IMR-90 (cell line): ENCODE data around the gene MZF1. TPM values are rescaled to one million over a fixed set of nuclear protein-coding genes. Genes with fewer than 3 reads are reported as not detected.

Experiments
- ATAC-seq: fragments of 200-7000 bp; cut with Tn5 transposase; 2 replicates; pipeline ENCODE4 v1.9.1; 2020; ENCODE audit warnings: low read depth, mild to moderate bottlenecking, moderate library complexity
- BruUV-seq: library from RNA; stranded (reverse); fragments of 400-500 nt; replicated peaks from 2 replicates; lab custom pipeline; 2021; lab: Mats Ljungman, UMichigan
- CTCF ChIA-PET: fragments of 300-600 bp; formaldehyde crosslinking; extraction: SDS; loops from one replicate; lab custom pipeline; 2021; ENCODE audit warnings: antibody characterized with exemption; lab: Yijun Ruan, JAX
- POLR2A ChIA-PET: fragments of 300-600 bp; sonication (Branson Sonifier 250); formaldehyde crosslinking; loops from one replicate; lab custom pipeline; 2022; ENCODE audit warnings: antibody characterized with exemption; ENCODE audit not compliant: unreplicated experiment; lab: Charles Lee
- DNase-seq: peaks from one replicate; pipeline ENCODE4 v3.0.0; 2013
- H2AFZ ChIP-seq: replicated peaks from 2 replicates; pipeline ENCODE3; 2013; ENCODE audit warnings: low read length, mild to moderate bottlenecking; ENCODE audit not compliant: poor library complexity
- H2AK5ac ChIP-seq: 2 replicates; pipeline ENCODE4 v1.6.1; 2013; ENCODE audit warnings: low read depth, low read length, inconsistent platforms
- H2AK9ac ChIP-seq: replicated peaks from 2 replicates; pipeline ENCODE3; 2013; ENCODE audit warnings: mild to moderate bottlenecking, low read depth, low read length, moderate library complexity; ENCODE audit not compliant: poor library complexity
- H2BK120ac ChIP-seq: 2 replicates; pipeline ENCODE4 v1.6.1; 2013; ENCODE audit warnings: low read depth, low read length, inconsistent platforms
- H2BK15ac ChIP-seq: 3 replicates; pipeline ENCODE4 v1.6.1; 2013; ENCODE audit warnings: low read depth, low read length, inconsistent platforms
- H2BK20ac ChIP-seq: 2 replicates; pipeline ENCODE4 v1.6.1; 2013; ENCODE audit warnings: low read depth, mild to moderate bottlenecking, inconsistent platforms, low read length, moderate library complexity
- H2BK5ac ChIP-seq: 2 replicates; pipeline ENCODE4 v1.6.1; 2013; ENCODE audit warnings: mild to moderate bottlenecking, low read depth, low read length, inconsistent platforms; ENCODE audit not compliant: poor library complexity, severe bottlenecking
- H3K14ac ChIP-seq: replicated peaks from 2 replicates; pipeline ENCODE4 v1.6.1; 2013; ENCODE audit warnings: low read depth, low read length, inconsistent platforms
- H3K18ac ChIP-seq: 2 replicates; pipeline ENCODE4 v1.6.1; 2013; ENCODE audit warnings: low read depth, low read length, control low read depth
- H3K23ac ChIP-seq: 2 replicates; pipeline ENCODE4 v1.6.1; 2013; ENCODE audit warnings: low read depth, low read length, inconsistent platforms
- H3K27ac ChIP-seq: 2 replicates; pipeline ENCODE4 v1.5.1; 2013; ENCODE audit warnings: mild to moderate bottlenecking, control low read depth, low read length; ENCODE audit not compliant: insufficient read depth
- H3K27me3 ChIP-seq: 2 replicates; pipeline ENCODE4 v1.6.1; 2013; ENCODE audit warnings: low read length; ENCODE audit not compliant: control insufficient read depth, insufficient read depth
- H3K36me3 ChIP-seq: 2 replicates; pipeline ENCODE4 v1.6.1; 2013; ENCODE audit warnings: low read length, mixed read lengths; ENCODE audit not compliant: control insufficient read depth, insufficient read depth
- H3K4ac ChIP-seq: 2 replicates; pipeline ENCODE4 v1.6.1; 2013; ENCODE audit warnings: low read depth, low read length, inconsistent platforms
- H3K4me1 ChIP-seq: 2 replicates; pipeline ENCODE4 v1.6.1; 2013; ENCODE audit warnings: low read length, mixed read lengths; ENCODE audit not compliant: control insufficient read depth, insufficient read depth
- H3K4me2 ChIP-seq: 2 replicates; pipeline ENCODE4 v1.6.1; 2013; ENCODE audit warnings: low read depth, mild to moderate bottlenecking, control low read depth, low read length, moderate library complexity
- H3K4me3 ChIP-seq: 2 replicates; pipeline ENCODE4 v1.5.1; 2013; ENCODE audit warnings: low read depth, mild to moderate bottlenecking, control low read depth, low read length, moderate library complexity; ENCODE audit not compliant: insufficient read depth
- H3K56ac ChIP-seq: 2 replicates; pipeline ENCODE4 v1.6.1; 2013; ENCODE audit warnings: low read length, inconsistent platforms; ENCODE audit not compliant: insufficient read depth; ENCODE audit errors: extremely low read depth
- H3K79me1 ChIP-seq, 2 experiments: 2 replicates each; pipeline ENCODE4 v1.6.1; 2013; ENCODE audit warnings: low read length in 2 of 2, inconsistent platforms in 1 of 2, low read depth in 1 of 2
- H3K9ac ChIP-seq: 2 replicates; pipeline ENCODE4 v1.6.1; 2013; ENCODE audit warnings: low read depth, low read length, control low read depth
- H3K9me1 ChIP-seq: 2 replicates; pipeline ENCODE4 v1.6.1; 2013; ENCODE audit warnings: low read length, inconsistent platforms; ENCODE audit not compliant: insufficient read depth
- H3K9me3 ChIP-seq: 2 replicates; pipeline ENCODE4 v1.6.1; 2013; ENCODE audit warnings: low read length; ENCODE audit not compliant: control insufficient read depth, insufficient read depth
- H4K20me1 ChIP-seq: 2 replicates; pipeline ENCODE4 v1.6.1; 2013; ENCODE audit warnings: low read length, inconsistent platforms; ENCODE audit not compliant: insufficient read depth
- H4K5ac ChIP-seq: 2 replicates; pipeline ENCODE4 v1.6.1; 2013; ENCODE audit warnings: mild to moderate bottlenecking, low read depth, low read length, control low read depth
- H4K8ac ChIP-seq, 2 experiments: 2 replicates each; pipeline ENCODE4 v1.6.1; 2013; ENCODE audit warnings: low read depth in 2 of 2, low read length in 2 of 2, control low read depth in 1 of 2, inconsistent platforms in 1 of 2
- H4K91ac ChIP-seq: 2 replicates; pipeline ENCODE4 v1.6.1; 2013; ENCODE audit warnings: low read depth, low read length, inconsistent platforms; ENCODE audit not compliant: insufficient read depth
- BHLHE40 ChIP-seq: fragments of 150-350 bp; IDR thresholded peaks from 2 replicates; pipeline ENCODE4 v1.6.1; 2016; ENCODE audit warnings: mild to moderate bottlenecking, low read depth, low read length
- CEBPB ChIP-seq: IDR thresholded peaks from 2 replicates; pipeline ENCODE4 v1.6.1; 2012; ENCODE audit warnings: low read depth, low read length, improper control_type of control experiment
- CHD1 ChIP-seq: IDR thresholded peaks from 2 replicates; pipeline ENCODE4 v1.6.1; 2012; ENCODE audit warnings: low read depth, low read length, improper control_type of control experiment
- CTCF ChIP-seq: conservative IDR thresholded peaks from 2 replicates; pipeline ENCODE4 v1.5.1; 2012; ENCODE audit warnings: mild to moderate bottlenecking, low read depth, low read length, improper control_type of control experiment
- FOS ChIP-seq: fragments of 150-350 bp; IDR thresholded peaks from 2 replicates; pipeline ENCODE4 v1.6.1; 2016; ENCODE audit warnings: low read depth, low read length
- MAFK ChIP-seq: IDR thresholded peaks from 2 replicates; pipeline ENCODE4 v1.6.1; 2012; ENCODE audit warnings: low read depth, low read length, improper control_type of control experiment
- MAZ ChIP-seq: IDR thresholded peaks from 2 replicates; pipeline ENCODE4 v1.6.1; 2012; ENCODE audit warnings: low read depth, mild to moderate bottlenecking, low read length, improper control_type of control experiment, moderate library complexity, borderline replicate concordance
- MXI1 ChIP-seq: IDR thresholded peaks from 2 replicates; pipeline ENCODE4 v1.6.1; 2012; ENCODE audit warnings: low read depth, mild to moderate bottlenecking, low read length, moderate library complexity, borderline replicate concordance
- NFE2L2 ChIP-seq: fragments of 150-350 bp; IDR thresholded peaks from 2 replicates; pipeline ENCODE4 v1.6.1; 2016; ENCODE audit warnings: low read depth, mild to moderate bottlenecking, low read length
- POLR2A ChIP-seq: IDR thresholded peaks from 2 replicates; pipeline ENCODE4 v1.6.1; 2012; ENCODE audit warnings: mild to moderate bottlenecking, low read depth, low read length
- RAD21 ChIP-seq: IDR thresholded peaks from 2 replicates; pipeline ENCODE4 v1.6.1; 2012; ENCODE audit warnings: low read length, improper control_type of control experiment
- RCOR1 ChIP-seq: IDR thresholded peaks from 2 replicates; pipeline ENCODE4 v1.6.1; 2012; ENCODE audit warnings: mild to moderate bottlenecking, low read length, improper control_type of control experiment; ENCODE audit not compliant: insufficient replicate concordance
- RFX5 ChIP-seq: IDR thresholded peaks from 2 replicates; pipeline ENCODE4 v1.8.0; 2012; ENCODE audit warnings: low read depth, mild to moderate bottlenecking, low read length, moderate library complexity
- SMC3 ChIP-seq: fragments of 150-350 bp; IDR thresholded peaks from 2 replicates; pipeline ENCODE4 v1.6.1; 2016; ENCODE audit warnings: low read depth, mild to moderate bottlenecking, antibody characterized with exemption, low read length, moderate library complexity
- USF2 ChIP-seq: fragments of 150-350 bp; IDR thresholded peaks from 2 replicates; pipeline ENCODE4 v1.6.1; 2017; ENCODE audit warnings: mild to moderate bottlenecking, antibody characterized with exemption, low read length, low read depth
- WGBS, 2 experiments: methylation state at CpG; one replicate each; pipeline versions ENCODE4 v1.1.5 to v1.1.7; 2013; ENCODE audit warnings: missing lambda C conversion rate in 2 of 2; ENCODE audit not compliant: insufficient read length in 1 of 2; ENCODE audit errors: extremely low coverage in 2 of 2; 5-methylcytosine and 5-hydroxymethylcytosine counted together
- dilution Hi-C: fragments of 300-500 bp; cut with HindIII; formaldehyde crosslinking; loops from one replicate; pipeline ENCODE4 v1.14.3; 2018; ENCODE audit warnings: low sequenced_read_pairs; ENCODE audit not compliant: unreplicated experiment
- in situ Hi-C: fragments of 300-500 bp; cut with MboI; formaldehyde crosslinking; loops from 3 replicates; pipeline ENCODE4 v1.14.3; 2019; ENCODE audit warnings: low sequenced_read_pairs, inconsistent platforms, mixed read lengths
- intact Hi-C: fragments of 100-400 bp; cut with micrococcal nuclease; formaldehyde crosslinking; loops from 2 replicates; pipeline ENCODE4 v1.10.0; 2022
- polyA plus RNA-seq, 3 experiments: library from polyadenylated mRNA; depleted of rRNA; stranded (reverse); fragments of >200 nt; gene quantifications; 2 replicates each; pipeline ENCODE4 v1.2.3, GENCODE V29; 2012; ENCODE audit warnings: low replicate concordance in 1 of 3
- total RNA-seq: library from RNA; depleted of rRNA; stranded (reverse); fragments of >200 nt; gene quantifications from 2 replicates; pipeline ENCODE4 v1.2.3, GENCODE V29; 2012
- TF ChIP-seq, protein P1 (sequence below): fragments of 150-350 bp; IDR thresholded peaks from 2 replicates; pipeline ENCODE4 v1.6.1; 2016; ENCODE audit warnings: low read depth, mild to moderate bottlenecking, low read length, moderate library complexity, borderline replicate concordance

MZF1 gene
- total and polyA plus RNA-seq, 2 of the 4 experiments (the other 2 are of a cell fraction), result 3.4 to 15.0 TPM

DNA sequence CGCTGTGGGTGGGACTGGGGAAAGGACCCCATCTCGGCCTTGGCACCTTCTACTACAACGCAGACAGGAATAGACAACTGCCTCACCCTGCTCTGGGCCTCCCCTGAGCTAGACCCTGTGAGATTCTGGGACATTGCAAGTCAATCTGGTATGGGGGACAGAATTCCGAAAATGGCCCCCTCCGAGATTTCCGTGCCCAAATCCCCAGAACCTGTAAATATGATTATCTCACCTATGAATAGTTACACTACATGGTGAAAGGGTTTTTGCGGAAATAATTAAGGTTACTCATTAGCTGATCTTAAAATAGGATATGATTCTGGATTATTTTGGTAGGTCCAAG, 52.9 kb downstream of the MZF1 start:
- Histone ChIP-seq H2BK15ac (no peak overlapping the region), H3K79me1 (peaks cover 0 to 38% of the 10 kb centered on the region in 2 experiments; a peak in 3 of 4 replicates), H4K91ac (peak overlapping the region; percentile 88), H3K9me1 (peaks cover 11% of the 10 kb centered on the region), H3K4me3 (peak overlapping the region; percentile 69), H3K23ac (peak overlapping the region; percentile 34; the same call in 1 of the 2 replicates), H4K20me1 (peaks cover 26% of the 10 kb centered on the region), H4K8ac (peak overlapping the region; percentile 87 to 98), H4K5ac (peak overlapping the region; percentile 87), H3K9me3 (no peaks in the 10 kb centered on the region), H2BK120ac (no peak overlapping the region), H3K56ac (peak overlapping the region; percentile 54), H3K9ac (peak overlapping the region; percentile 96), H3K4me1 (peaks cover 6% of the 10 kb centered on the region), H3K27ac (peak overlapping the region; percentile 93), H3K4me2 (peak overlapping the region; percentile 90), H2AK9ac (peak overlapping the region; percentile 98), H2BK20ac (no peak overlapping the region), H2AK5ac (peak overlapping the region; percentile 76), H3K36me3 (peaks cover 16% of the 10 kb centered on the region), H3K14ac (peak overlapping the region; percentile 88), H3K27me3 (no peaks in the 10 kb centered on the region), H3K18ac (no peak overlapping the region), H2BK5ac (peak overlapping the region; percentile 63), H2AFZ (peak overlapping the region; percentile 98), H3K4ac (peak overlapping the region; percentile 86)
- ChIA-PET POLR2A (no interaction called here), CTCF (interaction anchor here (1.4 to 1.5 kb wide), 2 partner anchors 60 to 70 kb away, joined by 3 to 4 read pairs; partner anchors contain the start of gene ZNF324B)
- no CpG with 5 or more reads among the region's 7 CpGs for WGBS, 2 experiments
- dilution Hi-C loops (no loop called here), intact Hi-C loops (no loop called here), in situ Hi-C loops (no loop called here)
- BruUV-seq, result no TSS peak
- DNase-seq (no peak), ATAC-seq (no peak)
- no peak for TF ChIP-seq MAZ
- TF ChIP-seq POLR2A, result no peak
- TF ChIP-seq CEBPB, result no peak
- TF ChIP-seq SMC3, result no peak
- no peak for TF ChIP-seq BHLHE40
- no peak for TF ChIP-seq RCOR1
- no peak for TF ChIP-seq CHD1
- TF ChIP-seq CTCF, result no peak
- no peak for TF ChIP-seq RFX5
- TF ChIP-seq, protein P1, sequence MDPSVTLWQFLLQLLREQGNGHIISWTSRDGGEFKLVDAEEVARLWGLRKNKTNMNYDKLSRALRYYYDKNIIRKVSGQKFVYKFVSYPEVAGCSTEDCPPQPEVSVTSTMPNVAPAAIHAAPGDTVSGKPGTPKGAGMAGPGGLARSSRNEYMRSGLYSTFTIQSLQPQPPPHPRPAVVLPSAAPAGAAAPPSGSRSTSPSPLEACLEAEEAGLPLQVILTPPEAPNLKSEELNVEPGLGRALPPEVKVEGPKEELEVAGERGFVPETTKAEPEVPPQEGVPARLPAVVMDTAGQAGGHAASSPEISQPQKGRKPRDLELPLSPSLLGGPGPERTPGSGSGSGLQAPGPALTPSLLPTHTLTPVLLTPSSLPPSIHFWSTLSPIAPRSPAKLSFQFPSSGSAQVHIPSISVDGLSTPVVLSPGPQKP, result no peak
- no peak for TF ChIP-seq NFE2L2
- TF ChIP-seq RAD21, result no peak
- TF ChIP-seq MAFK, result no peak
- TF ChIP-seq USF2, result no peak
- TF ChIP-seq MXI1, result no peak
- TF ChIP-seq FOS, result no peak
